SJSA1 (cell line): ENCODE results near the gene RAPGEF3. TPM values are rescaled to one million over a fixed set of nuclear protein-coding genes. Genes with fewer than 3 reads are reported as not detected.
A peak's percentile ranks its signal among the peaks of the same experiment; 100 is the strongest.

Experiments used
- DNase-seq, 2 experiments: peaks; one replicate each; pipeline ENCODE4 v3.0.0-alpha.2; 2015 to 2020; ENCODE audit warnings: low spot score in 2 of 2, low read depth in 1 of 2
- H3K27ac ChIP-seq: fragments of 250-450 bp; sonication (Bioruptor Pico); 2 replicates; pipeline ENCODE4 v1.5.1; 2020; ENCODE audit warnings: mild to moderate bottlenecking, moderate library complexity
- H3K27me3 ChIP-seq: fragments of 250-450 bp; sonication (Bioruptor Pico); replicated peaks from 2 replicates; pipeline ENCODE4 v1.5.1; 2020; ENCODE audit warnings: mild to moderate bottlenecking, moderate library complexity
- H3K36me3 ChIP-seq: fragments of 250-450 bp; sonication (Bioruptor Pico); 2 replicates; pipeline ENCODE4 v1.5.1; 2020; ENCODE audit warnings: mild to moderate bottlenecking
- H3K4me1 ChIP-seq: fragments of 250-450 bp; sonication (Bioruptor Pico); replicated peaks from 2 replicates; pipeline ENCODE4 v1.6.1; 2021; ENCODE audit warnings: mild to moderate bottlenecking
- H3K4me3 ChIP-seq: fragments of 250-450 bp; sonication (Bioruptor Pico); 2 replicates; pipeline ENCODE4 v1.5.1; 2020; ENCODE audit warnings: mild to moderate bottlenecking
- H3K9me3 ChIP-seq: fragments of 250-450 bp; sonication (Bioruptor Pico); replicated peaks from 2 replicates; pipeline ENCODE4 v1.5.1; 2020; ENCODE audit warnings: mild to moderate bottlenecking
- total RNA-seq: library from RNA; depleted of rRNA; stranded (reverse); fragments of >200 nt; shearing (Covaris generic); gene quantifications from 2 replicates; pipeline ENCODE4 v1.2.3, GENCODE V29; 2014

The RAPGEF3 gene
- total RNA-seq, 1 experiment from 2014 or later, result 1.1 TPM

GRCh38 chr12:47730341-47730744 lies 28.3 kb downstream of the RAPGEF3 start:
- no peak overlapping the region for H3K27ac ChIP-seq
- no peak for DNase-seq

GRCh38 chr12:47729233-47729632 lies 29.4 kb downstream of the RAPGEF3 start:
- no peaks in the 10 kb centered on the region for H3K36me3 ChIP-seq
- no peak overlapping the region for H3K4me3 ChIP-seq
- peak; percentile 83 to 91 for DNase-seq
- no peaks in the 10 kb centered on the region for H3K9me3 ChIP-seq
- peaks cover 37% of the 10 kb centered on the region for H3K4me1 ChIP-seq
- H3K27ac ChIP-seq, result peak overlapping the region; percentile 62
- no peaks in the 10 kb centered on the region for H3K27me3 ChIP-seq

More at GRCh38 chr12:47730341-47730744, 28.3 kb downstream of the RAPGEF3 start:
- no peaks in the 10 kb centered on the region for H3K27me3 ChIP-seq
- no peaks in the 10 kb centered on the region for H3K9me3 ChIP-seq
- no peak overlapping the region for H3K4me3 ChIP-seq
- H3K4me1 ChIP-seq, result peaks cover 36% of the 10 kb centered on the region
- no peaks in the 10 kb centered on the region for H3K36me3 ChIP-seq

- no peak overlapping the region for H3K4me3 ChIP-seq
- 0 out of 2 replicates have a peak overlapping the region, but pooled peaks have one; percentile 18 for H3K27ac ChIP-seq
- H3K27me3 ChIP-seq, result no peaks in the 10 kb centered on the region
- peak in 1 of 2 experiments; percentile 27 for DNase-seq
- H3K36me3 ChIP-seq, result no peaks in the 10 kb centered on the region
- peaks cover 37% of the 10 kb centered on the region for H3K4me1 ChIP-seq
- H3K9me3 ChIP-seq, result no peaks in the 10 kb centered on the region
Measured at GRCh38 chr12:47725893-47726292, 32.8 kb downstream of the RAPGEF3 start.

- 0 out of 2 replicates have a peak within 1 kb of the TSS, but pooled peaks have one; percentile 18 for H3K27ac ChIP-seq
- DNase-seq, result no peak
- no peaks in the 10 kb centered on the region for H3K36me3 ChIP-seq
- no peaks in the 10 kb centered on the region for H3K9me3 ChIP-seq
- H3K27me3 ChIP-seq, result no peaks in the 10 kb centered on the region
- peaks cover 33% of the 10 kb centered on the region for H3K4me1 ChIP-seq
- H3K4me3 ChIP-seq, result no peak within 1 kb of the TSS
Measured at GRCh38 chr12:47725091-47725772, 33.4 kb downstream of the RAPGEF3 start, which contains the start of gene ENDOU. Gene ENDOU, minus strand, starts transcription at chr12:47725490. Its CDS starts 77 bp downstream, at chr12:47725413.

GRCh38 chr12:47722941-47723631 lies 35.6 kb downstream of the RAPGEF3 start:
- no peaks in the 10 kb centered on the region for H3K9me3 ChIP-seq
- H3K36me3 ChIP-seq, result no peaks in the 10 kb centered on the region
- H3K27ac ChIP-seq, result no peak overlapping the region
- no peak overlapping the region for H3K4me3 ChIP-seq
- no peak for DNase-seq
- H3K4me1 ChIP-seq, result peaks cover 17% of the 10 kb centered on the region
- no peaks in the 10 kb centered on the region for H3K27me3 ChIP-seq

GRCh38 chr12:47722136-47722834 lies 36.4 kb downstream of the RAPGEF3 start:
- Histone ChIP-seq H3K27ac (no peak overlapping the region), H3K27me3 (no peaks in the 10 kb centered on the region), H3K9me3 (no peaks in the 10 kb centered on the region), H3K4me3 (no peak overlapping the region), H3K36me3 (no peaks in the 10 kb centered on the region), H3K4me1 (peaks cover 25% of the 10 kb centered on the region)
- no peak for DNase-seq

GRCh38 chr12:47721431-47721973 lies 37.2 kb downstream of the RAPGEF3 start:
- H3K36me3 ChIP-seq, result no peaks in the 10 kb centered on the region
- DNase-seq, result no peak
- no peak overlapping the region for H3K27ac ChIP-seq

GRCh38 chr12:47718531-47718930 lies 40.1 kb downstream of the RAPGEF3 start:
- Histone ChIP-seq H3K4me3 (no peak overlapping the region), H3K9me3 (no peaks in the 10 kb centered on the region), H3K4me1 (peaks cover 15% of the 10 kb centered on the region), H3K27ac (no peak overlapping the region), H3K36me3 (no peaks in the 10 kb centered on the region), H3K27me3 (no peaks in the 10 kb centered on the region)
- DNase-seq, result no peak

More at GRCh38 chr12:47721431-47721973, 37.2 kb downstream of the RAPGEF3 start:
- no peak overlapping the region for H3K4me3 ChIP-seq
- peaks cover 27% of the 10 kb centered on the region for H3K4me1 ChIP-seq
- H3K9me3 ChIP-seq, result no peaks in the 10 kb centered on the region
- no peaks in the 10 kb centered on the region for H3K27me3 ChIP-seq

- Histone ChIP-seq H3K4me3 (no peak overlapping the region), H3K27me3 (no peaks in the 10 kb centered on the region), H3K9me3 (no peaks in the 10 kb centered on the region), H3K4me1 (peaks cover 15% of the 10 kb centered on the region), H3K36me3 (no peaks in the 10 kb centered on the region), H3K27ac (peak overlapping the region; percentile 77)
- DNase-seq, result peak; percentile 79 to 83
Measured at GRCh38 chr12:47717443-47718193, 41.1 kb downstream of the RAPGEF3 start.

GRCh38 chr12:47717046-47717442 lies 41.6 kb downstream of the RAPGEF3 start:
- no peaks in the 10 kb centered on the region for H3K27me3 ChIP-seq

GRCh38 chr12:47715877-47716548 lies 42.7 kb downstream of the RAPGEF3 start:
- DNase-seq, result no peak
- H3K4me3 ChIP-seq, result no peak overlapping the region

More at GRCh38 chr12:47717046-47717442, 41.6 kb downstream of the RAPGEF3 start:
- Histone ChIP-seq H3K9me3 (no peaks in the 10 kb centered on the region), H3K36me3 (no peaks in the 10 kb centered on the region), H3K4me3 (no peak overlapping the region), H3K4me1 (peaks cover 15% of the 10 kb centered on the region), H3K27ac (no peak overlapping the region)
- no peak for DNase-seq

GRCh38 chr12:47715393-47715876 lies 43.2 kb downstream of the RAPGEF3 start:
- Histone ChIP-seq H3K27ac (no peak overlapping the region), H3K4me1 (peaks cover 15% of the 10 kb centered on the region), H3K36me3 (no peaks in the 10 kb centered on the region), H3K9me3 (no peaks in the 10 kb centered on the region), H3K4me3 (no peak overlapping the region), H3K27me3 (no peaks in the 10 kb centered on the region)
- peak; percentile 59 to 73 for DNase-seq

More at GRCh38 chr12:47715877-47716548, 42.7 kb downstream of the RAPGEF3 start:
- Histone ChIP-seq H3K27me3 (no peaks in the 10 kb centered on the region), H3K4me1 (peaks cover 15% of the 10 kb centered on the region), H3K9me3 (no peaks in the 10 kb centered on the region), H3K36me3 (no peaks in the 10 kb centered on the region), H3K27ac (no peak overlapping the region)
